GM23338 (cell line): ENCODE results near the gene NEB.

Source experiments
- EZH2phosphoT487 ChIP-seq: fragments of 200-600 bp; sonication (generic); IDR thresholded peaks from one replicate; pipeline ENCODE4 v1.8.1; 2018; ENCODE audit warnings: antibody characterized with exemption; ENCODE audit not compliant: unreplicated experiment
- JUNB ChIP-seq: IDR thresholded peaks from one replicate; pipeline ENCODE4 v1.6.1; 2016; ENCODE audit warnings: antibody characterized with exemption; ENCODE audit not compliant: unreplicated experiment
- NANOG ChIP-seq: IDR thresholded peaks from 2 replicates; pipeline ENCODE4 v1.6.1; 2016; ENCODE audit warnings: antibody characterized with exemption, borderline replicate concordance
- POLR2AphosphoS5 ChIP-seq: IDR thresholded peaks from 2 replicates; pipeline ENCODE4 v1.6.1; 2016; ENCODE audit warnings: antibody characterized with exemption, low read depth
- TF ChIP-seq, protein P1 (sequence below), 2 experiments: fragments of 200-600 bp in 1 of 2; sonication (generic) in 1 of 2; conservative IDR thresholded peaks; 2 replicates each; pipeline versions ENCODE4 v1.5.1 to v1.6.1; 2016 to 2017; ENCODE audit warnings: antibody characterized with exemption in 2 of 2, low read depth in 2 of 2, mild to moderate bottlenecking in 2 of 2, moderate library complexity in 1 of 2
- TF ChIP-seq, protein P2 (sequence below): IDR thresholded peaks from one replicate; pipeline ENCODE4 v1.6.1; 2018; ENCODE audit warnings: antibody characterized with exemption; ENCODE audit not compliant: unreplicated experiment

DNA sequence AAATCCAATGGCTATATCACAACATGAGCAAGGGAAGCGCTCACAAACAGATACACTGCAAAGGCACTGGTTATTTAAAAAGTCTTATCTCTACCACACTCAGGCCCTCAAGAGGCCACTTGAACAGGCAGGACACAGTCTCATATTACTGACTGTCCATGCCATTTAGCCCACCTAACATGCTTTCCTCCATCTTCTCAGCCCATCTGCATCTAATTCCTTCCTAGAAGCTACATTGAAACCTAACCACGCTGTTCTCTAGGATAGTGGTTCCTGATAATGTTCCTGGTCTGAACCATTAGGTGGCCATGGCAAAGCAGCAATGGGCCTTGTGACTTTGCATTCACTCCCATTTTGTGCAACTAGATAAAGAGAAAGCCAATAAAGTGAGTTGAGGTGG is 22.5 kb upstream of the NEB start:
- TF ChIP-seq POLR2AphosphoS5 (no peak), JUNB (no peak), NANOG (no peak), EZH2phosphoT487 (no peak)
- TF ChIP-seq, protein P1, sequence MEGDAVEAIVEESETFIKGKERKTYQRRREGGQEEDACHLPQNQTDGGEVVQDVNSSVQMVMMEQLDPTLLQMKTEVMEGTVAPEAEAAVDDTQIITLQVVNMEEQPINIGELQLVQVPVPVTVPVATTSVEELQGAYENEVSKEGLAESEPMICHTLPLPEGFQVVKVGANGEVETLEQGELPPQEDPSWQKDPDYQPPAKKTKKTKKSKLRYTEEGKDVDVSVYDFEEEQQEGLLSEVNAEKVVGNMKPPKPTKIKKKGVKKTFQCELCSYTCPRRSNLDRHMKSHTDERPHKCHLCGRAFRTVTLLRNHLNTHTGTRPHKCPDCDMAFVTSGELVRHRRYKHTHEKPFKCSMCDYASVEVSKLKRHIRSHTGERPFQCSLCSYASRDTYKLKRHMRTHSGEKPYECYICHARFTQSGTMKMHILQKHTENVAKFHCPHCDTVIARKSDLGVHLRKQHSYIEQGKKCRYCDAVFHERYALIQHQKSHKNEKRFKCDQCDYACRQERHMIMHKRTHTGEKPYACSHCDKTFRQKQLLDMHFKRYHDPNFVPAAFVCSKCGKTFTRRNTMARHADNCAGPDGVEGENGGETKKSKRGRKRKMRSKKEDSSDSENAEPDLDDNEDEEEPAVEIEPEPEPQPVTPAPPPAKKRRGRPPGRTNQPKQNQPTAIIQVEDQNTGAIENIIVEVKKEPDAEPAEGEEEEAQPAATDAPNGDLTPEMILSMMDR (conservative IDR thresholded peaks at IDR 0.05; ENCODE audit: low read depth in 2 of 2): no peak
- TF ChIP-seq, protein P2, sequence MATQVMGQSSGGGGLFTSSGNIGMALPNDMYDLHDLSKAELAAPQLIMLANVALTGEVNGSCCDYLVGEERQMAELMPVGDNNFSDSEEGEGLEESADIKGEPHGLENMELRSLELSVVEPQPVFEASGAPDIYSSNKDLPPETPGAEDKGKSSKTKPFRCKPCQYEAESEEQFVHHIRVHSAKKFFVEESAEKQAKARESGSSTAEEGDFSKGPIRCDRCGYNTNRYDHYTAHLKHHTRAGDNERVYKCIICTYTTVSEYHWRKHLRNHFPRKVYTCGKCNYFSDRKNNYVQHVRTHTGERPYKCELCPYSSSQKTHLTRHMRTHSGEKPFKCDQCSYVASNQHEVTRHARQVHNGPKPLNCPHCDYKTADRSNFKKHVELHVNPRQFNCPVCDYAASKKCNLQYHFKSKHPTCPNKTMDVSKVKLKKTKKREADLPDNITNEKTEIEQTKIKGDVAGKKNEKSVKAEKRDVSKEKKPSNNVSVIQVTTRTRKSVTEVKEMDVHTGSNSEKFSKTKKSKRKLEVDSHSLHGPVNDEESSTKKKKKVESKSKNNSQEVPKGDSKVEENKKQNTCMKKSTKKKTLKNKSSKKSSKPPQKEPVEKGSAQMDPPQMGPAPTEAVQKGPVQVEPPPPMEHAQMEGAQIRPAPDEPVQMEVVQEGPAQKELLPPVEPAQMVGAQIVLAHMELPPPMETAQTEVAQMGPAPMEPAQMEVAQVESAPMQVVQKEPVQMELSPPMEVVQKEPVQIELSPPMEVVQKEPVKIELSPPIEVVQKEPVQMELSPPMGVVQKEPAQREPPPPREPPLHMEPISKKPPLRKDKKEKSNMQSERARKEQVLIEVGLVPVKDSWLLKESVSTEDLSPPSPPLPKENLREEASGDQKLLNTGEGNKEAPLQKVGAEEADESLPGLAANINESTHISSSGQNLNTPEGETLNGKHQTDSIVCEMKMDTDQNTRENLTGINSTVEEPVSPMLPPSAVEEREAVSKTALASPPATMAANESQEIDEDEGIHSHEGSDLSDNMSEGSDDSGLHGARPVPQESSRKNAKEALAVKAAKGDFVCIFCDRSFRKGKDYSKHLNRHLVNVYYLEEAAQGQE: no peak
